Nephron (organoid): ENCODE data around the gene FRMD5.

Source experiments
- H3K27ac Mint-ChIP-seq, 3 experiments: 2 replicates each; pipeline ENCODE4 v1.8.0; 2020; ENCODE audit warnings: mixed read lengths in 3 of 3, mild to moderate bottlenecking in 2 of 3, moderate library complexity in 1 of 3
- H3K27me3 Mint-ChIP-seq: 2 replicates; pipeline ENCODE4 v1.8.0; 2021; ENCODE audit warnings: low read depth, mild to moderate bottlenecking, moderate library complexity, mixed read lengths
- H3K36me3 Mint-ChIP-seq: 2 replicates; pipeline ENCODE4 v1.8.0; 2020; ENCODE audit warnings: low read depth, mixed read lengths
- H3K4me1 Mint-ChIP-seq: 2 replicates; pipeline ENCODE4 v1.8.0; 2020; ENCODE audit warnings: mixed read lengths
- H3K4me3 Mint-ChIP-seq, 3 experiments: 2 replicates each; pipeline ENCODE4 v1.8.0; 2020; ENCODE audit warnings: mild to moderate bottlenecking in 3 of 3, mixed read lengths in 3 of 3, moderate library complexity in 2 of 3
- H3K9me3 Mint-ChIP-seq: 2 replicates; pipeline ENCODE4 v1.8.0; 2020; ENCODE audit warnings: mixed read lengths
- CTCF ChIP-seq, 3 experiments: fragments of 200-600 bp; sonication (generic); IDR thresholded peaks; one replicate each; pipeline ENCODE4 v1.5.0; 2021; ENCODE audit warnings: antibody characterized with exemption in 3 of 3; ENCODE audit not compliant: unreplicated experiment in 3 of 3

The FRMD5 gene

GRCh38 chr15:44082558-44083157, 112.4 kb downstream of the FRMD5 start:
- H3K27ac Mint-ChIP-seq = no peak overlapping the region
- no peaks in the 10 kb centered on the region for H3K27me3 Mint-ChIP-seq
- H3K4me1 Mint-ChIP-seq = no peaks in the 10 kb centered on the region
- no peaks in the 10 kb centered on the region for H3K36me3 Mint-ChIP-seq
- TF ChIP-seq CTCF (IDR thresholded peaks at IDR 0.05; ENCODE audit: unreplicated experiment in 3 of 3) = no peak
- no peak overlapping the region for H3K4me3 Mint-ChIP-seq
- peaks cover 3% of the 10 kb centered on the region for H3K9me3 Mint-ChIP-seq

GRCh38 chr15:44081026-44082013, 113.8 kb downstream of the FRMD5 start:
- Mint-ChIP-seq H3K9me3 (peaks cover 3% of the 10 kb centered on the region), H3K27me3 (no peaks in the 10 kb centered on the region), H3K4me1 (no peaks in the 10 kb centered on the region), H3K27ac (no peak overlapping the region), H3K4me3 (no peak overlapping the region), H3K36me3 (no peaks in the 10 kb centered on the region)
- TF ChIP-seq CTCF (IDR thresholded peaks at IDR 0.05; ENCODE audit: unreplicated experiment in 3 of 3) = no peak

- H3K4me1 Mint-ChIP-seq = no peaks in the 10 kb centered on the region
- H3K27ac Mint-ChIP-seq = no peak overlapping the region
- no peaks in the 10 kb centered on the region for H3K36me3 Mint-ChIP-seq
- H3K9me3 Mint-ChIP-seq = peaks cover 6% of the 10 kb centered on the region
- H3K27me3 Mint-ChIP-seq = no peaks in the 10 kb centered on the region
- no peak for TF ChIP-seq CTCF (IDR thresholded peaks at IDR 0.05; ENCODE audit: unreplicated experiment in 3 of 3)
- no peak overlapping the region for H3K4me3 Mint-ChIP-seq
Observed at GRCh38 chr15:44075535-44075934, 119.5 kb downstream of the FRMD5 start.

GRCh38 chr15:44069489-44069888, 125.6 kb downstream of the FRMD5 start:
- Mint-ChIP-seq H3K27me3 (no peaks in the 10 kb centered on the region), H3K36me3 (no peaks in the 10 kb centered on the region), H3K27ac (no peak overlapping the region), H3K4me1 (no peaks in the 10 kb centered on the region), H3K9me3 (no peaks in the 10 kb centered on the region), H3K4me3 (no peak overlapping the region)
- no peak for TF ChIP-seq CTCF (IDR thresholded peaks at IDR 0.05; ENCODE audit: unreplicated experiment in 3 of 3)

GRCh38 chr15:44068347-44068746, 126.7 kb downstream of the FRMD5 start:
- no peaks in the 10 kb centered on the region for H3K36me3 Mint-ChIP-seq
- H3K27me3 Mint-ChIP-seq = no peaks in the 10 kb centered on the region
- no peaks in the 10 kb centered on the region for H3K4me1 Mint-ChIP-seq
- no peaks in the 10 kb centered on the region for H3K9me3 Mint-ChIP-seq
- TF ChIP-seq CTCF (IDR thresholded peaks at IDR 0.05; ENCODE audit: unreplicated experiment in 3 of 3) = no peak
- no peak overlapping the region for H3K4me3 Mint-ChIP-seq
- H3K27ac Mint-ChIP-seq = no peak overlapping the region
